GM21737 (cell line): ENCODE results near the gene TRIM6.
"Not testable (repeated sequence)": the region's sequence is repeated elsewhere in the genome, so short reads cannot be mapped to it uniquely, and the experiment has no call there.

Source experiments
- ATAC-seq: cut with Tn5 transposase; IDR thresholded peaks from one replicate; pipeline ENCODE4 v1.9.1; 2021; ENCODE audit warnings: mild to moderate bottlenecking, moderate library complexity; ENCODE audit not compliant: unreplicated experiment

TRIM6 gene

DNA sequence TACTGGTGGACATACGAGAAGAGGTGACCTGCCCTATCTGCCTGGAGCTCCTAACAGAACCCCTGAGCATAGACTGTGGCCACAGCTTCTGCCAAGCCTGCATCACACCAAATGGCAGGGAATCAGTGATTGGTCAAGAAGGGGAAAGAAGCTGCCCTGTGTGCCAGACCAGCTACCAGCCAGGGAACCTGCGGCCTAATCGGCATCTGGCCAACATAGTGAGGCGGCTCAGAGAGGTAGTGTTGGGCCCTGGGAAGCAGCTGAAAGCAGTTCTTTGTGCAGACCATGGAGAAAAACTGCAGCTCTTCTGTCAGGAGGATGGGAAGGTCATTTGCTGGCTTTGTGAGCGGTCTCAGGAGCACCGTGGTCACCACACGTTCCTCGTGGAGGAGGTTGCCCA, 6.9 kb downstream of the TRIM6 start:
- no peak for ATAC-seq

DNA sequence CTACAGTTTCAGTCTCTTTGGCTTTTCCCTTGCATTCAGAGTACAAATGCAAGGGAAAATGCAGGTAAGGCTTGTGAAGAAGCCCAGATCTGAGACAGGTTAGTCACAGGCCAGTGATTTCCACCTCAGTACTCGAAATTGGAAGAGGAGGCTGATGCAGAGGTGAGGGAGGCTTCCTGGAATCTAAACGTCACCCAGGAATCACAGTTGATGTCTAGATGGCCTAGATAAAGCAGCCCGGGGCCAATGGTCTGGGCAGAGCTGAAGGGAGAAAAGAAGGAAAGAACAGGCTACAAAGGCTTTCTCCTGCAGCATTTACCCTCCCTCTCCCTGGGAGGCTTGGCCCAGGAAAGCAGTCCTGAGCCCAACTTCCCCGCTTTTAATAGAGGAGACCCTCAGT, 8.5 kb downstream of the TRIM6 start:
- no peak for ATAC-seq

DNA sequence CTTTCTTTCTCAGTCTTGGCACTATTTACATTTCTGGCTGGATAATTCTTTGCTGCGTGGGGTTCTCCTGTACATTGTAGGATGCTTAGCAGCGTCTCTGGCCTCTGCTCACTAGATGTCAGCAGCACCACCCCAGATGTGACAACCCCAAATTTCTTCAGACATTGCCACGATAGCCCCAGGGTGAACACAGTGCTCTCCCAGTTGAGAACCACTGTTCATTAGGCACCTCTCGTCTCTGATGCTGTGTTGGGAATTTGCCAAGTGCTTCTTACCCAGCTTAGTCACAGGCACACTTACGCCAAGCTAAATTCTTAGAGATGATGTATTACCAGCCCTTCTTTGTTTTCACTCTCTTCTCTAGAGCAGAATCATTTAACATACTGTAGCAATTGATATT, 9.4 kb downstream of the TRIM6 start:
- no peak for ATAC-seq

DNA sequence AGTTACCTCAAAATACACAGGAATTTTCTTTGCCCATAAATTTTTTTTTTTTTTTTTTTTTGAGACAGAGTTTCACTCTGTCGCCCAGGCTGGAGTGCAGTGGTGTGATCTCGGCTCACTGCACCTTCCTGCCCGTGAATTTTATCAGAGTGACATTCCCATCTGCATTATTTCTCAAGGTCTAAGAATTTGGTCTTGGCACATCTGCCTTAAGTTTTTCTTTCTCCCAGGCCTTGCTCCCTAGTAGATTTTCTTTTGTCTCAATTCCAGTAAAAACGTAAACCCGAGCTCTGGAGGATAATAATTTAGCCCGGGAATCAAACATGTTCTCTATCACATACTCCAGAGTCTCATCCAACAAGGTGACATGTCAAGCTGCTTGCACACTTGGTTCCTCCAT, 12.4 kb downstream of the TRIM6 start:
- ATAC-seq: no peak

GRCh38 chr11:5610446-5610845, 14.0 kb downstream of the TRIM6 start:
- ATAC-seq: no peak

DNA sequence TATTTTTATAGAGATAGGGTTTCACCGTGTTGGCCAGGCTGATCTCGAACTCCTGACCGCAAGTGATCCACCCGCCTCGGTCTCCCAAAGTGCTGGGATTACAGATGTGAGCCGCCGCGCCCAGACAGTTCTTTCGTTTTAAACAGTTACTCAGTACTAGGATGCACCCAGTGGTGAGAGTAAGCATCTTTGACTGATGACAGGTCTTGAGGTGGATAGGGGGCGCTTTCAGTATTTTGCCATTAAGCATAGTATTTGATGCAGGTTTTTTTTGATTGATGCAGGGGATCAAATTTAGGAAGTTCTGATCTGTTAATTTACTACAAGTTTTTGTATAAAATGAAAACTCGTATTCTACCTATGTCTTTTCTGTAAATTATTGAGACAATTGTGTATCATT, 15.2 kb downstream of the TRIM6 start:
- ATAC-seq: no peak

DNA sequence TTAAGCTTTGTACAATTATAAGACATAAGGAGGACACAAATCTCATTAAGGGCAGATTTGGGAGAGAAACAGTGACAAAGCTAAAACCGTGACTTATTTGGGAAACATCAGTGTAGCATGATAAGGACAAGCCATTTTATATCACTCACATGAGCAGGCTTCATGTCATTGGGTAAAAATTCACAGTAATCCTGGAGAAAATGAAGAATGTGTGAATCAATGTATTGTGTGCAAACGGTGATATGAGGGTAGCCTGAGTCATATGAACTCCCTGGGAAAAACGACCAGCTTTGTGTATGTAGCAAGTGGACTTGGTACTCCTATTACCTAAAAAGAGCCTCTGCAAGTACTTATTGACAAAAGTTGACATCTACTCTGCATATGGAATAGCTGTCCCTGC, 22.4 kb downstream of the TRIM6 start:
- no peak for ATAC-seq

DNA sequence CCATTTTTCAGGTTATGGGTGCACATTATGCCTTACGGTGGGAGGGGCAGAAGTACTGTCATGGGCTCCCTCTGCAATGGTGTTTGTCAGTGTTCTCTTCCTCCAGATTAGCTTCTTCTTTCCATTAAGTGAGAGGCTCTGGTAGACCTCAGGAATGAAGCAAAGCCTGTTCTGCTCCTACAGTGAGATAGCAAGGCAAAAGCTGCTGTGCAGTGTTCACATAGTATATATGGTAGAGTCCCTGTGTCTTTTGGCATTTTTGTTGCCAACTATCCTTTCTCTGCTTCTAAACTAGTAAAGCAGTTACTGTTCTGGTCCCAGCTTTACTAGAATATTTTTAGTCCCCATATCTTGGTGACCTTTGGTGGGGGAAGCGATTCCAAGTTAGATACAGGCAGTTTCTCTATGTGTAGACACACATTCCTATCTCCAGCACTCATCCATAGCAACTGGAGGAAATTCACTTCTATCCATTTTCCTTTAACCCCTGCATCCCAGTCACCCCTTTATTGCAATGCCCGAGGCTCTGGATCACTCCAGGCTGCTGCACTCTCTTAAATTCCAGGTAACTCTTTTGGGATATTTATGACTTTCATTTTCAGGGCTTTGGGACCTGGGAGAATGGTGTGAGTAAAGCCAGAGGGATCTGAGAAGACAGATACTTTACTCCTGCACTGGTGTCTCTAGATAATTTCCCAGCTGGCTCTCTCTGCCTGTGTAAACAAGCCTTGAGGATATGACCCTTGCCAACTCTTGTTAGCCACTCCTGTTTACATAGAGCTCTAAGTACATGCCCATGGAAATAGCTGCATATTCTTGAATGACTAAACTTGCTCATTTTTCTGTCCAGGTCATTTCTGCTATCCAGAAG, 24.4 kb downstream of the TRIM6 start:
- ATAC-seq: no peak

DNA sequence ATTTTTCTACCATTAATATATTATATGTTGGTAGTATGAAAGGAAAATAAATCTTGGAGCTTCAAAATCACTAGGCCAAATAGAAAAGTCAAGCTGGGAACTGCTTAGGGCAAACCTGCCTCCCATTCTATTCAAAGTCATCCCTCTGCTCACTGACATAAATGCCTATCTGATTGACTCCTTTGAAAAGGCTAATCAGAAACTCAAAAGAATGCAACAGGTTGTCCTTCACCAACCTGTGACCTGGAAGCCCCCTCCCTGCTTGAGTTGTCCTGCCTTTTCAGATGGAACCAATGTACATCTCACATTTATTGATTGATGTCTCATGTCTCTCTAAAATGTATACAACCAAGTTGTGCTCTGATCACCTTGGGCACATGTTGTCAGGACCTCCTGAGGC, 25.1 kb downstream of the TRIM6 start:
- no peak for ATAC-seq

- no peak for ATAC-seq
Measured at GRCh38 chr11:5622802-5623201, 26.4 kb downstream of the TRIM6 start.

GRCh38 chr11:5624489-5625279, 28.2 kb downstream of the TRIM6 start, which contains the start of gene TRIM34:
TSS of gene TRIM34 (plus strand) at chr11:5625001. CDS start at chr11:5632332, 7,331 bp downstream.
- ATAC-seq: peak; percentile 97

GRCh38 chr11:5625281-5625680, 28.8 kb downstream of the TRIM6 start:
- no peak for ATAC-seq

- no peak for ATAC-seq
Measured at GRCh38 chr11:5626196-5626595, 29.8 kb downstream of the TRIM6 start.

DNA sequence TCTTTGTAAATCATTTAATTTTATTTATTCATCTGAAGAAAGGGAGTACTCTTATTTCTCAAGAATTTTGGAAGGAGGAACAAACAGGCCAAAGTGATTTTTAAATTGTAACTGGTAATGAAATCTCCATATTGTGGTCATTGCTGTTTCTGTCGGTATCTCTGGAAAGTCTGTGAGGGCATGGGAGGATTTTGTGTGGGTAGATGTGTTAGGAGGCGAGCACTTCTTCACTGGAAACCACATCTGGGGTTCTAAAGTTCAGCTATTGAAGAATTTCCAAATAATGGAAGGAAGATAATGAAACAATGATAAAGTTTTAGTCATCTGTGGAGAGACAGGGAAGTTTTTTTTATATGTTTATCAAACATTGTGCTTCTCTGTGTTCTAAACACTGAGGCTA, 35.0 kb downstream of the TRIM6 start:
- ATAC-seq: no peak

DNA sequence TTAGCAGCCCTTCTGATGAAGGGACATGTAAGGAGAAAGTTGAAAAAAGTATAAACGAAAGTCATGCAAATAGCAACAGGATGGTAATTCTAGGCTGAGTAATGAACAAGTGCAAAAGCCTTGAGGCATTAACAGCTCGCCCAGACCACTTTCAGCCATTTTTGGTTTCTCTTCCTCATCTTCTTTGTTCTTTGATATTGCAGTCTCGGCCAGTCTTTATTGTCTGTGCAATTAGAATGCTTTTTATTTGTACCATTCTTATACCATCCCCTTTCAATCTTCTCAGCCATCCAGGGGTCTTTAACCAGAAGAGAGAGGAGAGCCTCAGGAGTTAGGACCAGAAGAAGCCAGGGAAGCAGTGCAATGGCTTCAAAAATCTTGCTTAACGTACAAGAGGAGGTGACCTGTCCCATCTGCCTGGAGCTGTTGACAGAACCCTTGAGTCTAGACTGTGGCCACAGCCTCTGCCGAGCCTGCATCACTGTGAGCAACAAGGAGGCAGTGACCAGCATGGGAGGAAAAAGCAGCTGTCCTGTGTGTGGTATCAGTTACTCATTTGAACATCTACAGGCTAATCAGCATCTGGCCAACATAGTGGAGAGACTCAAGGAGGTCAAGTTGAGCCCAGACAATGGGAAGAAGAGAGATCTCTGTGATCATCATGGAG, 35.7 kb downstream of the TRIM6 start:
- ATAC-seq: peak; percentile 92

- no peak for ATAC-seq
Measured at GRCh38 chr11:5639953-5640352, 43.5 kb downstream of the TRIM6 start.

DNA sequence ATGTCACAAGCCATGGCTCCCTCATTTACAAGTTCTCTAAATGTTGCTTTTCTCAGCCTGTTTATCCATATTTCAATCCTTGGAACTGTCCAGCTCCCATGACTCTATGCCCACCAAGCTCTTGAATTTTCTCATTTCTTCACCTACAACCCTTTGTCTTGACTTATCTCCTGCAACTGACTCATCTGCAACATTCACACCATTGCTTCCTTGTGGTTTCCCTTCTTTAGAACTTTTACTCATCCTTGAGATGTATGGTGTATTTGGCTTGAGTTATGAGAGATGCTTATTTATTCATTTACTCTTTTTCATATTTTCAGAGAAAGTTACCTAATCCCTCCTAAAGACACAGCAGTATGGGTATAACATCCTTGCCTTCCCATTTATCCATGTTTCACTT, 47.1 kb downstream of the TRIM6 start:
- ATAC-seq: no peak

DNA sequence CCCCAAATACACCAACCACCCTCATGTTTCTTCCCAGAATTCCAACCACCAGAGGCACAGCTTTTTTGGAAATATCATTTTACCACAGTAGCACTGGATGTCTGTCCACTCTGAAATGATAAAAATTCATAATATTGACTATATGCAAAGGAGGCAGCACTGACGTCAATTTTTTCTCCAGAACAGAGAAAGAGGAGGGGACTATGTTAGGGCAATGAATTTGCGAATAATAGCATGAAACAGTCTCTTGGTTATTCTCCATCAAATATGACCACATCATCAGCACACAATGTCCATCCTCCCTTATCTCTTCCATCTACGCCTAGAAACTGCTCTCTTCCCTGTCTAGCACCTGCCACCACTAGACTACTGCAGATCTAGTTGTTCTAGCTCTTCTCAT, 49.7 kb downstream of the TRIM6 start:
- no peak for ATAC-seq

DNA sequence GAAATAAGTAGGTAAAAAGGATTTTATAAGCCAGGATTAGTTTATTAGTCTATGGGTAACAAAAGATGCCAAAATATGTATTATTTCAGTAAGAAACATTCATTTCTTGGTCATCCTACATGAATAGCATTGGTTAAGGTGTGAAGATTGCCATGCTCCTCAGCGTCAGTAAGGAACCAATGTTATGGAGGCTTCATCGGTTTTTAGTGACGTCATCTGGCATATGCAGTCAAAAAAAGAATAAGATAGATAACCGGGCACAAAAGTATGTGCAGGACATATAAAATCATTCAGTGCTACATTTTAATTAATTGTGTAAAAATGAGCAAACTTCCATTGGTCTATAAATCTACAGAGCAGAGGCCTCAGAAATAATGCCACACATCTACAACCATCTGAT, 59.0 kb downstream of the TRIM6 start:
- ATAC-seq: no peak

DNA sequence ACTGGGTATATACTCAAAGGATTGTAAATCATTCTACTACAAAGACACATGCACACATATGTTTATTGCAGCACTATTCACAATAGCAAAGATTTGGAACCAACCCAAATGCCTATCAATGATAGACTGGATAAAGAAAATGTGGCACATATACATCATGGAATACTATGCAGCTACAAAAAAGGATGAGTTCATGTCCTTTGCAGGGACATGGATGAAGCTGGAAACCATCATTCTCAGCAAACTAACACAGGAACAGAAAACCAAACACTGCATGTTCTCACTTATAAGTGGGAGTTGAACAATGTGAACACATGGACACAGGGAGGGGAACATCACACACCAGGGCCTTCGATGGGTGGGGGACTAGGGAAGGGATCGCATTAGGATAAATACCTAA, 60.5 kb downstream of the TRIM6 start:
- not testable (repeated sequence) for ATAC-seq

GRCh38 chr11:5658318-5658717, 61.9 kb downstream of the TRIM6 start:
- no peak for ATAC-seq
